DMS 273 (cell line): ENCODE measurements around the gene TBC1D32.
"Not testable (repeated sequence)": the region's sequence is repeated elsewhere in the genome, so short reads cannot be mapped to it uniquely, and the experiment has no call there.

Experiments used
- DNase-seq: peaks from one replicate; lab custom pipeline; 2025; ENCODE audit not compliant: unreplicated experiment; lab: John Stamatoyannopoulos, UW

The TBC1D32 gene

GRCh38 chr6:121334299-121335086 lies at the start of gene TBC1D32:
Gene TBC1D32, minus strand, starts transcription at chr6:121334480. Its CDS starts 50 bp downstream, at chr6:121334430.
- DNase-seq: peak; percentile 93

DNA sequence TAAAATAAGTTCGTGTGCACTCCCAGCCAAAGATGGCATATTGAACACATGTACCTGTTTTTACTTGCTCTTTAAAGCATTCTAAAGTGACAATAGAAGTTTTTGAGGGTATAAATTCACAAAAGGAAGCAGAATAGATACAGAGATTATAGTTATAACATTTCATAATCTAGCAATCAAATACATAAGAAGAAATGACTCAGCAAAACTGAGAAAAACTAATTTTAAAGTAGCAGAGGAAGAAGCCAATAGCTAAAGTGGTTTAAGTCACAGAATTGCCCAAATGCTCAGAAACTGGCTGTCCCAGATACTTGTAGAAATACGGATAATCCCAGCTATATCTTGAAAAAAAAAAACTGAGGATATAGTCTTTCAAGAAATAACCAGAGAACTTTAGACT lies 49.2 kb upstream of the TBC1D32 start:
- DNase-seq: no peak

GRCh38 chr6:121382467-121383121 lies 48.3 kb upstream of the TBC1D32 start:
- peak; percentile 87 for DNase-seq

- no peak for DNase-seq
Measured at GRCh38 chr6:121376411-121376810, 42.1 kb upstream of the TBC1D32 start.

DNA sequence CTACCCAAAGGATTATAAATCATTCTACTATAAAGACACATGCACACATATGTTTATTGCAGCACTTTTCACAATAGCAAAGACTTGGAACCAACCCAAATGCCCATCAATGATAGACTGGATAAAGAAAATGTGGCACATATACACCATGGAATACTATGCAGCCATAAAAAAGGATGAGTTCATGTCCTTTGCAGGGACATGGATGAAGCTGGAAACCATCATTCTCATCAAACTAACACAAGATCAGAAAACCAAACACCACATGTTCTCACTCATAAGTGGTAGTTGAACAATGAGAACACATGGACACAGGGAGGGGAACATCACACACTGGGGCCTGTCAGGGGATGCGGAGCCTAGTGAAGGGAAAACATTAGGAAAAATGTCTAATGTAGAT lies 39.9 kb upstream of the TBC1D32 start:
- DNase-seq: not testable (repeated sequence)

GRCh38 chr6:121365536-121366521 lies 31.5 kb upstream of the TBC1D32 start:
- no peak for DNase-seq

GRCh38 chr6:121356575-121356974 lies 22.3 kb upstream of the TBC1D32 start:
- peak; percentile 4 for DNase-seq

GRCh38 chr6:121354764-121355163 lies 20.5 kb upstream of the TBC1D32 start:
- DNase-seq: peak; percentile 41

DNA sequence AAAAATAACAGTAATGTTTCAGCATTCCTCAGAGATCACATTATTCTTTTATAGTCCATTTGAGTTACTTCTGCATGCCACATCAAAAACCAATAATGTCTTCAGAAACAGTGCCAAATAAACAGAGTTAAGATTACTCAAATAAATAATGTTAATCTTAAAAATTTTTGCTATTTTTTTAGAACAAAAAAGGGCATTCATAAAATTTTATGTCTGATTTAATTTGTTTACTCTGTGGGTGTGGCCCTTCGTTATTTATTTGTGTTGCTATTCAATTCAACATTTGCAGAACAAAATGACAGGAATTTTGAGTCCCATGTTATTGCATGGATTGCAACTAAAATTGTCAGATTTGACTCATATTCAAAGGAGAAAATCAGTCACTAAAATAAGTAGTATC lies 18.7 kb upstream of the TBC1D32 start:
- DNase-seq: no peak

GRCh38 chr6:121351916-121352315 lies 17.6 kb upstream of the TBC1D32 start:
- no peak for DNase-seq

DNA sequence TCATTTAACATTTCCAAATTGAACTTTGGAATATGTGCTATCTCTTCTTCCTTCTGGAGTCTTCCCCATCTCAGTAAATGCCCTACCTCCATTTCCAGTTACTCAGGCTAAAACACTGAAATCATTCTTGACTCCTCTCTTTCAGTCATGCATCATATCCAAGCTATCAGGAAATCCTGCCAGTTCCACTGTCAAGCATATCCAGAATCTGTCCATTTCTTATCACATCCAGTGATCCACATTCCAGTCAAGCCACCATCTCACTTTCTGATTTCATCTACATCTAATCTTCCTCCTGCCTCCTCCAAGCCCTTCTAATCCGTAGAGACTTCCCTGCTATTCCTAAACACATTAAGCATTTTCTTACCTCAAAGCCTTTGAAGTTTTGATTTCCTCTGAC lies 15.3 kb upstream of the TBC1D32 start:
- DNase-seq: no peak

DNA sequence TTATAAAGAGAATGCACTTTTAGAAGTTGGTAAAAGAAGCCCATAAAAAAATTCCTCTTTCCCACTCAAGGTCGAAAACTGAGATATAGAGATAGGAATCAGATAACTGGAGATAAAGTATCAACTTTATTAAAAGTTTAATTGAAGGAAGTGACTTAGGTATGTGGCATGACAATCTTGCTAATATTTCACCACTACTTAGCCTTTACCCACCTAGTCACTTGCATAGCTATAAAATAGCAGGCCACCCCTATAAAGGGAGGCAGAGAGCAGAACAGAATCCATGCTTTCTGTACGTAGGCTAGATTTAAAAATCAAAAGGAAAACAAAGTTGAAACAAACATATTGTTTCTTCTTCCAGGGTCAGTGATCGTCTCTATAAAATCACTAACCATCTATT lies 13.2 kb upstream of the TBC1D32 start:
- no peak for DNase-seq

DNA sequence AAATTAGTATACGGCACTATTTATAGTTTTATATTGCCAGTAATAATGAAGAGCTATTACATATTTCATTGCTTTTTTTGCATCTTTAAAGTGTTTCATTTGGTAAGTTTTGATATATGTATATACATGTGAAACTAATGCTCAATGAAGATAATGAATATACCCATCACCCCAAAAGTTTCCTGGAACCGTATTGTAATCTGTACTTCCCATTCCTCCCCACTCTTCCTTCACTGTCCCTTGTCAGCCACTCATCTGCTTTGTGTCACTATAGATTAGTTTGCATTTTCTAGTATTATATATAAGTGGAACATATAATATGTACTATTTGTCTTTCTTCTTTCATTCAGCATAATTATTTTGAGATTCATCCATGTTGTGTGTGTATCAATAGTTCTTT lies 10.3 kb upstream of the TBC1D32 start:
- DNase-seq: no peak

- DNase-seq: no peak
Measured at GRCh38 chr6:121339639-121340226, 5.5 kb upstream of the TBC1D32 start.

GRCh38 chr6:121338956-121339355 lies 4.7 kb upstream of the TBC1D32 start:
- DNase-seq: no peak

GRCh38 chr6:121338366-121338765 lies 4.1 kb upstream of the TBC1D32 start:
- no peak for DNase-seq

DNA sequence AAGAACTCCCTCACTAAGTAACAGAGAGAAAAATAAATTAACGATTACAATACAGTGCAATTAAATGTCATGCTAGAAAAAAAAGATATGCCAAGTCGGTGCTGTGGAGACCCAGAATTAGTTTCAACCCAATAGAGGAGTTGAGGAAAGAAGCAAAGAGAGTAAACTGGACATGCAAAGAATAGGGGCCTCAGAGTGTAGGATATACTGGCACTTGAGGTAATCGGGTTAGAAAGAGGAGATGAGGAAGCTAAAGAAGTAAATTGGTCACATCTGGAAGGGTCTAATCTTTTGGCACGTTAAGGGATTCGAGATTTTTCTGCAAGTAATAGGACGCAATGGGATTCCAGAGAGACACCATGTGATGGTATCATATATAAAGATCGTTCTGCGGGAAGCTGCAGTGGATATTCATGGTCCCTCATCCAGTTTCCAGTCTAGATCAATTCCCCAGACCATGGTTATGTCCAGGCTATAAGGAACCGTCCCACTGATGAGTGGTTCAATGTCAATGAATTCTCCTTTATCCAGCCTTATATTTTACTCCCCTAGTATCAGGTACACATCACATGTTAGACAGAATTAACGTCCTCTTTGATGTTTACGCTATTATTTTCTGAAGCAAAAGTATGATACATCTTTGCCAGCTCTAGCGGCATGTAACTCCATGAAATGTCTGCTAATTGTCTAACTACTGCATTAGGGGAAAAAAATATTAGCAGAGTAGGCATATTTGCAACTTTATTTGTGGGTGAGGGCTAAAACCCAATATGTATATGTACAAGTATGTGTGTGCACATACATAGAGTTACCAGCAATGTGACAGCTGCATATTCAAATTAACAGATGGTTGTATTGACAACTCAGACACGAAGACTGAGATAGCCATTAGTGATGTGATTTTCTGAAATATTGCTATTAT lies 1.1 kb upstream of the TBC1D32 start:
- DNase-seq: peak; percentile 23

DNA sequence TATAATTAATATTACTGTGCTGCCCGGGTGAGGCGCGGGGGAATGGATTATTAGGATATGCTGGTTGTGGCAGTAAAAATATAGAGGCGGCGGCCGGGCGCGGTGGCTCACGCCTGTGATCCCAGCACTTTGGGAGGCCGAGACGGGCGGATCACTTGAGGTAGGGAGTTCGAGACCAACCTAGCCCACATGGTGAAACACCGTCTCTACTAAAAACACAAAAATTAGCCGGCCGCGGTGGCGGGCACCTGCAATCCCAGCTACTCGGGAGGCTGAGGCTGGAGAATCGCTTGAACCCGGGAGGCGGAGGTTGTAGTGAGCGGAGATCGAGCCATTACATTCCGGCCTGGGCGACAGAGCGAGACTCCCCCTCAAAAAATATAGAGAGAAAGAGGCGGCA lies 586 bp downstream of the TBC1D32 start:
- not testable (repeated sequence) for DNase-seq

- no peak for DNase-seq
Measured at GRCh38 chr6:121333196-121333595, 1.1 kb downstream of the TBC1D32 start.

GRCh38 chr6:121330516-121330915 lies 3.8 kb downstream of the TBC1D32 start:
- no peak for DNase-seq
